ENCODE measurements around the gene TTLL13. TPM values are rescaled to one million over a fixed set of nuclear protein-coding genes. Genes with fewer than 3 reads are reported as not detected.

Gene TTLL13, protein sequence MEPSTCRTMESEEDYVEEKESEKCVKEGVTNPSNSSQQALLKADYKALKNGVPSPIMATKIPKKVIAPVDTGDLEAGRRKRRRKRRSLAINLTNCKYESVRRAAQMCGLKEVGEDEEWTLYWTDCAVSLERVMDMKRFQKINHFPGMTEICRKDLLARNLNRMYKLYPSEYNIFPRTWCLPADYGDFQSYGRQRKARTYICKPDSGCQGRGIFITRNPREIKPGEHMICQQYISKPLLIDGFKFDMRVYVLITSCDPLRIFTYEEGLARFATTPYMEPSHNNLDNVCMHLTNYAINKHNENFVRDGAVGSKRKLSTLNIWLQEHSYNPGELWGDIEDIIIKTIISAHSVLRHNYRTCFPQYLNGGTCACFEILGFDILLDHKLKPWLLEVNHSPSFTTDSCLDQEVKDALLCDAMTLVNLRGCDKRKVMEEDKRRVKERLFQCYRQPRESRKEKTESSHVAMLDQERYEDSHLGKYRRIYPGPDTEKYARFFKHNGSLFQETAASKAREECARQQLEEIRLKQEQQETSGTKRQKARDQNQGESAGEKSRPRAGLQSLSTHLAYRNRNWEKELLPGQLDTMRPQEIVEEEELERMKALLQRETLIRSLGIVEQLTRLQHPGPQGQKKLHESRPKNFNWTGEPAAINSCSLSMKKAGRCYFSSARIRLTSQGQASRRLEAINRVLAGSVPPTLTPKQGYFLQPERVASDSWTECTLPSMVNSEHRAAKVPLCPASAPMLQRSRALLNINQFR
- total RNA-seq: not detected

- no peaks in the 10 kb centered on the region for H3K27me3 ChIP-seq (replicated peaks; ENCODE audit: insufficient read depth)
- peaks cover 0 to 4% of the 10 kb centered on the region in 2 donors for H3K4me1 ChIP-seq (ENCODE audit: control insufficient read depth in 1 of 2, low read depth in 2 of 2)
- H3K9me3 ChIP-seq: no peaks in the 10 kb centered on the region
- H3K4me3 ChIP-seq: peak within 1 kb of the TSS; percentile 89
- ATAC-seq (ENCODE audit: insufficient number of reproducible peaks, low FRiP score, low read depth): peak; percentile 53
- TF ChIP-seq, protein P1, sequence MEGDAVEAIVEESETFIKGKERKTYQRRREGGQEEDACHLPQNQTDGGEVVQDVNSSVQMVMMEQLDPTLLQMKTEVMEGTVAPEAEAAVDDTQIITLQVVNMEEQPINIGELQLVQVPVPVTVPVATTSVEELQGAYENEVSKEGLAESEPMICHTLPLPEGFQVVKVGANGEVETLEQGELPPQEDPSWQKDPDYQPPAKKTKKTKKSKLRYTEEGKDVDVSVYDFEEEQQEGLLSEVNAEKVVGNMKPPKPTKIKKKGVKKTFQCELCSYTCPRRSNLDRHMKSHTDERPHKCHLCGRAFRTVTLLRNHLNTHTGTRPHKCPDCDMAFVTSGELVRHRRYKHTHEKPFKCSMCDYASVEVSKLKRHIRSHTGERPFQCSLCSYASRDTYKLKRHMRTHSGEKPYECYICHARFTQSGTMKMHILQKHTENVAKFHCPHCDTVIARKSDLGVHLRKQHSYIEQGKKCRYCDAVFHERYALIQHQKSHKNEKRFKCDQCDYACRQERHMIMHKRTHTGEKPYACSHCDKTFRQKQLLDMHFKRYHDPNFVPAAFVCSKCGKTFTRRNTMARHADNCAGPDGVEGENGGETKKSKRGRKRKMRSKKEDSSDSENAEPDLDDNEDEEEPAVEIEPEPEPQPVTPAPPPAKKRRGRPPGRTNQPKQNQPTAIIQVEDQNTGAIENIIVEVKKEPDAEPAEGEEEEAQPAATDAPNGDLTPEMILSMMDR (IDR thresholded peaks at IDR 0.05): no peak
- DNase-seq (ENCODE audit: low spot score): peak; percentile 91
- H3K27ac ChIP-seq: no peak within 1 kb of the TSS
- H3K36me3 ChIP-seq: no peaks in the 10 kb centered on the region
Observed at GRCh38 chr15:90249203-90249863, at the start of gene TTLL13. TTLL13 (plus strand) TSS chr15:90249556; CDS start chr15:90250631, 1,075 bp downstream.

DNA sequence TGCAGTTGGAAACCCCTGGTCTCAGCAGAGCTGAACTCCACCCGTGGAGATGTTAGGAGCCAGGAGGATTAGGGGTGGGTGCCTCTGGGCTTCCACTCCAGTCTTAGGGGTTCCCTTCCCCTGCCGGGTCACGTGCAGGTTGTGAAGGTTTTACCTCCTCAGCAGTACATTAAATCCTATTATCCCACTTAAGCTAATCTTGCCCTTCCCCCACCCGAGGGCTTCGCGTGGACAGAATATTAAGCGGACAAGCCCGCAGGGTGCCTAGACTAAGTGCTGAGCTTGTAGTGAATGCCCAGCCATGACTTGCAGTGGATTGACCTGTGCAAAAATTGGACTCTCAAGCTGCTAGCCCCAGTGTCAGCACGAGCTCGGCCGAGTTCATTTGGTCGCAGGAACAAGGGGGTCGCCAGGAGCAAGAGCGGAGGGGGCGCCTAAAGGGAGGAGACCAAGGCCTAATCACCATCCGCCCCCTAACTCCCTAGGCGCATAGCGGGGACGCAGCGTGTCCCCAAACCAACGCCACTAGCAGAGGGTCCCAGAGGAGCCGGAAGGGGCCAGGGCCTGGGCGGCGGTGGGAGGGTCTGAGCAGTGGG, 48.7 kb upstream of the TTLL13 start:
- Histone ChIP-seq H3K9me3 (no peaks in the 10 kb centered on the region), H3K36me3 (no peaks in the 10 kb centered on the region), H3K27ac (peak overlapping the region; percentile 1 to 2), H3K4me1 (ENCODE audit: control insufficient read depth in 1 of 2, low read depth in 2 of 2) (peaks cover 8 to 35% of the 10 kb centered on the region in 2 donors), H3K4me3 (peak overlapping the region; percentile 85), H3K27me3 (replicated peaks; ENCODE audit: insufficient read depth) (no peaks in the 10 kb centered on the region)
- TF ChIP-seq, protein P1 (IDR thresholded peaks at IDR 0.05): no peak
- ATAC-seq (ENCODE audit: insufficient number of reproducible peaks, low FRiP score, low read depth) (no peak), DNase-seq (ENCODE audit: low spot score) (no peak)

GRCh38 chr15:90201130-90201943, 48.0 kb upstream of the TTLL13 start, which contains the start of gene SEMA4B:
SEMA4B (plus strand) TSS chr15:90201330; CDS start chr15:90201579, 249 bp downstream.
- peaks cover 8 to 35% of the 10 kb centered on the region in 2 donors for H3K4me1 ChIP-seq (ENCODE audit: control insufficient read depth in 1 of 2, low read depth in 2 of 2)
- H3K9me3 ChIP-seq: no peaks in the 10 kb centered on the region
- H3K36me3 ChIP-seq: no peaks in the 10 kb centered on the region
- H3K4me3 ChIP-seq: peak within 1 kb of the TSS; percentile 85
- ATAC-seq (ENCODE audit: insufficient number of reproducible peaks, low FRiP score, low read depth): peak; percentile 38
- H3K27me3 ChIP-seq (replicated peaks; ENCODE audit: insufficient read depth): no peaks in the 10 kb centered on the region
- H3K27ac ChIP-seq: peak within 1 kb of the TSS; percentile 1 to 2
- TF ChIP-seq, protein P1 (IDR thresholded peaks at IDR 0.05): no peak
- DNase-seq (ENCODE audit: low spot score): no peak

DNA sequence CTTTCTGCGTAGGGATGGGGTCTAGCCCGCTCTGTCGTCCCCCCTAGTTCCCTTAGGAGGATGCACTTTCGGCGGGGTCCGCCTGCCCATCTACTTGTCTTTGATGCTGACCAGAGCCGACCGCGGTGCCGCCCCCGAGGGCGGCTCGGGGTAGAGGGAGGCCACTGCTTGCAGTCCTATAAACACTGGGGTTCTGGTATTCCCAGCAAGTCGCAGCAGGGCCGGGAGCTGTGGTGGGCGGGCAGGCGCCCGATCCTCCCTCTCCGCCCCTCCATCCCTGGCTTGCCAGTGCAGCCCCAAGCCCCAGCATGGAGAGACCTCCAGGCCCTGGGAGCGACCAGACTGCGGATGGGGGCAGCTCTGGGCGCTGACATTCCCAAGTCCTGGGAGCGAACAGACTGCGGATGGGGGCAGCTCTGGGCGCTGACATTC, 47.4 kb upstream of the TTLL13 start:
- no peaks in the 10 kb centered on the region for H3K27me3 ChIP-seq (replicated peaks; ENCODE audit: insufficient read depth)
- no peaks in the 10 kb centered on the region for H3K36me3 ChIP-seq
- H3K4me1 ChIP-seq (ENCODE audit: control insufficient read depth in 1 of 2, low read depth in 2 of 2): peaks cover 8 to 35% of the 10 kb centered on the region in 2 donors
- no peak overlapping the region for H3K27ac ChIP-seq
- peak overlapping the region; percentile 85 for H3K4me3 ChIP-seq
- no peak for DNase-seq (ENCODE audit: low spot score)
- TF ChIP-seq, protein P1 (IDR thresholded peaks at IDR 0.05): no peak
- no peak for ATAC-seq (ENCODE audit: insufficient number of reproducible peaks, low FRiP score, low read depth)
- no peaks in the 10 kb centered on the region for H3K9me3 ChIP-seq

Data from thoracic aorta (tissue), 2 donors.